K562 treated with DMSO at 1 percent for 48 hours (cell line): ENCODE measurements around the gene FAM229B. TPM values are rescaled to one million over a fixed set of nuclear protein-coding genes. Genes with fewer than 3 reads are reported as not detected.

ENCODE experiments used
- total RNA-seq: library from RNA; unstranded; fragments of 300-600 nt; gene quantifications from 2 replicates; pipeline ENCODE4 v1.2.3, GENCODE V29; 2022; ENCODE audit warnings: low replicate concordance; ENCODE audit errors: extremely low read depth

The FAM229B gene, protein sequence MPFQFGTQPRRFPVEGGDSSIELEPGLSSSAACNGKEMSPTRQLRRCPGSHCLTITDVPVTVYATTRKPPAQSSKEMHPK
- total RNA-seq, result not detected in 2 replicates

GRCh38 chr6:112087136-112087911, at the start of gene FAM229B, which contains the start of gene TUBE1:
FAM229B (plus strand) TSS chr6:112087591; CDS start chr6:112099284, 11,693 bp downstream.
TUBE1 (minus strand) TSS chr6:112087482; CDS start chr6:112087434, 48 bp downstream.

GRCh38 chr6:112054001-112054400, 33.4 kb upstream of the FAM229B start, which contains the start of gene CCN6:
CCN6 (plus strand) TSS chr6:112054104; CDS start chr6:112054358, 254 bp downstream.

Other genes starting within 250 kb of the FAM229B start
- gene FYN, start 214.1 kb upstream of the FAM229B start, total RNA-seq, result not detected in 2 replicates
- not detected in 2 replicates for gene CCN6, start 33.5 kb upstream of the FAM229B start, total RNA-seq
- gene TUBE1, start 109 bp upstream of the FAM229B start, total RNA-seq, result not detected in 2 replicates
- gene LAMA4, start 167.0 kb downstream of the FAM229B start, total RNA-seq, result not detected in 2 replicates